ENCODE measurements around the gene LCE3E. TPM values are rescaled to one million over a fixed set of nuclear protein-coding genes. Genes with fewer than 3 reads are reported as not detected.

The LCE3E gene
- total RNA-seq, 1 donor from 2014 or later, result not detected

DNA sequence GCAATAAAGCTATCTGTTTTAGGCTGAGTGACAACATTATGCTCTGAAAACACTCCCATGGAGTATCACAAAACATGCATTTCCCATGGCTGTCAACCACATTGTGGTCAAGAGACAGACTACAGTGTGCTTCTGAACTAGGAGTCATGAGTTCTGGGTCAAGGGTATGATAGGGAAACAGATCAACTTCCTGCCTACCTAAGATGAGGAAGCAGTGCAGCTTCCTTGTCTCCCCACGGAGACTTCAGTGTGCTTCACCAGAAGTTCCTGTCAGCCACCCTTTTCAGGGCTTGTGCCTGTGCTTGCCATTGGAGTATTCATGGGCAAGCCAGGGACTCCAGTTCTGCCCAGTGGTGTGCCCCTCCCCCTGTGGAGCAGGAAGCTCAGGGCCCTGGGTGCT lies 19.9 kb downstream of the LCE3E start:
- Mint-ChIP-seq H3K36me3 (peaks cover 2% of the 10 kb centered on the region), H3K4me3 (no peak overlapping the region), H3K4me1 (no peaks in the 10 kb centered on the region), H3K27me3 (ENCODE audit: low read depth) (no peaks in the 10 kb centered on the region), H3K9me3 (peaks cover 55% of the 10 kb centered on the region), H3K27ac (no peak overlapping the region)
- TF ChIP-seq, protein P1, sequence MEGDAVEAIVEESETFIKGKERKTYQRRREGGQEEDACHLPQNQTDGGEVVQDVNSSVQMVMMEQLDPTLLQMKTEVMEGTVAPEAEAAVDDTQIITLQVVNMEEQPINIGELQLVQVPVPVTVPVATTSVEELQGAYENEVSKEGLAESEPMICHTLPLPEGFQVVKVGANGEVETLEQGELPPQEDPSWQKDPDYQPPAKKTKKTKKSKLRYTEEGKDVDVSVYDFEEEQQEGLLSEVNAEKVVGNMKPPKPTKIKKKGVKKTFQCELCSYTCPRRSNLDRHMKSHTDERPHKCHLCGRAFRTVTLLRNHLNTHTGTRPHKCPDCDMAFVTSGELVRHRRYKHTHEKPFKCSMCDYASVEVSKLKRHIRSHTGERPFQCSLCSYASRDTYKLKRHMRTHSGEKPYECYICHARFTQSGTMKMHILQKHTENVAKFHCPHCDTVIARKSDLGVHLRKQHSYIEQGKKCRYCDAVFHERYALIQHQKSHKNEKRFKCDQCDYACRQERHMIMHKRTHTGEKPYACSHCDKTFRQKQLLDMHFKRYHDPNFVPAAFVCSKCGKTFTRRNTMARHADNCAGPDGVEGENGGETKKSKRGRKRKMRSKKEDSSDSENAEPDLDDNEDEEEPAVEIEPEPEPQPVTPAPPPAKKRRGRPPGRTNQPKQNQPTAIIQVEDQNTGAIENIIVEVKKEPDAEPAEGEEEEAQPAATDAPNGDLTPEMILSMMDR (IDR thresholded peaks at IDR 0.05; ENCODE audit: unreplicated experiment), result no peak
- no peak for DNase-seq (ENCODE audit: low spot score in 2 of 2, unreplicated experiment in 2 of 2)

- Mint-ChIP-seq H3K4me1 (no peaks in the 10 kb centered on the region), H3K4me3 (no peak overlapping the region), H3K27ac (no peak overlapping the region), H3K36me3 (peaks cover 2% of the 10 kb centered on the region), H3K9me3 (peaks cover 70% of the 10 kb centered on the region), H3K27me3 (ENCODE audit: low read depth) (no peaks in the 10 kb centered on the region)
- TF ChIP-seq, protein P1 (IDR thresholded peaks at IDR 0.05; ENCODE audit: unreplicated experiment), result no peak
- no peak for DNase-seq (ENCODE audit: low spot score in 2 of 2, unreplicated experiment in 2 of 2)
Measured at GRCh38 chr1:152543820-152544219, 22.8 kb downstream of the LCE3E start.

GRCh38 chr1:152539901-152540300 lies 26.7 kb downstream of the LCE3E start:
- no peaks in the 10 kb centered on the region for H3K4me1 Mint-ChIP-seq
- no peak overlapping the region for H3K27ac Mint-ChIP-seq
- peaks cover 2% of the 10 kb centered on the region for H3K36me3 Mint-ChIP-seq
- H3K27me3 Mint-ChIP-seq (ENCODE audit: low read depth), result no peaks in the 10 kb centered on the region
- H3K4me3 Mint-ChIP-seq, result no peak overlapping the region
- TF ChIP-seq, protein P1 (IDR thresholded peaks at IDR 0.05; ENCODE audit: unreplicated experiment), result no peak
- H3K9me3 Mint-ChIP-seq, result peaks cover 85% of the 10 kb centered on the region
- DNase-seq (ENCODE audit: low spot score in 2 of 2, unreplicated experiment in 2 of 2), result no peak

DNA sequence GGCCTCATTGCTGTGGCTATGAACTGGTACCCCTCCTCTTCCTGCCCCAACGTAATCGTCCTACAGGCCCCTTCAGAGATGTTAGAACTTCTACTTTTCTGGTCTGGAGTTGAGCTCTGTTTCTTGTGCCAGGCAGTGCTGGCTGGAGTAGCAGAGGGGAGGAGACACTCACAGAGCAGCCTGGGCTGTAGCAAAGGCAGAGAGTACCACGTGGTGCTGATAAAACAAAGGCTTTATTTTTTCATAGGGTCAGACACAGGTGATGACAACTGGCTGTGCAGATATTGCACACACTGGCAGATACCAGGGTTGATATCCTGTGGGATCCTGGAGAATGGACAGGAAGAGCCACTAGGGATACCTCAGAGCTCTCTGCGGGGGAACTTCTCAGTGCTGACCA lies 29.1 kb downstream of the LCE3E start:
- TF ChIP-seq, protein P1 (IDR thresholded peaks at IDR 0.05; ENCODE audit: unreplicated experiment), result no peak
- Mint-ChIP-seq H3K27ac (no peak overlapping the region), H3K4me3 (no peak overlapping the region), H3K9me3 (peaks cover 80% of the 10 kb centered on the region), H3K27me3 (ENCODE audit: low read depth) (no peaks in the 10 kb centered on the region), H3K4me1 (no peaks in the 10 kb centered on the region), H3K36me3 (peaks cover 4% of the 10 kb centered on the region)
- no peak for DNase-seq (ENCODE audit: low spot score in 2 of 2, unreplicated experiment in 2 of 2)

GRCh38 chr1:152535774-152536173 lies 30.8 kb downstream of the LCE3E start:
- TF ChIP-seq, protein P1 (IDR thresholded peaks at IDR 0.05; ENCODE audit: unreplicated experiment), result no peak
- Mint-ChIP-seq H3K27ac (no peak overlapping the region), H3K36me3 (peaks cover 4% of the 10 kb centered on the region), H3K4me3 (no peak overlapping the region), H3K4me1 (no peaks in the 10 kb centered on the region), H3K27me3 (ENCODE audit: low read depth) (no peaks in the 10 kb centered on the region), H3K9me3 (peaks cover 76% of the 10 kb centered on the region)
- no peak for DNase-seq (ENCODE audit: low spot score in 2 of 2, unreplicated experiment in 2 of 2)

- Mint-ChIP-seq H3K27ac (no peak overlapping the region), H3K4me3 (no peak overlapping the region), H3K4me1 (no peaks in the 10 kb centered on the region), H3K9me3 (peaks cover 75% of the 10 kb centered on the region), H3K36me3 (peaks cover 4% of the 10 kb centered on the region), H3K27me3 (ENCODE audit: low read depth) (no peaks in the 10 kb centered on the region)
- TF ChIP-seq, protein P1 (IDR thresholded peaks at IDR 0.05; ENCODE audit: unreplicated experiment), result no peak
- no peak for DNase-seq (ENCODE audit: low spot score in 2 of 2, unreplicated experiment in 2 of 2)
Measured at GRCh38 chr1:152533327-152533938, 33.1 kb downstream of the LCE3E start.

All from mesothelial cell of epicardium (in vitro differentiated cells).